ENCODE data around the gene ARHGAP6. TPM values are rescaled to one million over a fixed set of nuclear protein-coding genes. Genes with fewer than 3 reads are reported as not detected.

ARHGAP6 gene
- total RNA-seq, 4 donors from 2014 or later: 0.64 to 9.5 (median 2.3) TPM

DNA sequence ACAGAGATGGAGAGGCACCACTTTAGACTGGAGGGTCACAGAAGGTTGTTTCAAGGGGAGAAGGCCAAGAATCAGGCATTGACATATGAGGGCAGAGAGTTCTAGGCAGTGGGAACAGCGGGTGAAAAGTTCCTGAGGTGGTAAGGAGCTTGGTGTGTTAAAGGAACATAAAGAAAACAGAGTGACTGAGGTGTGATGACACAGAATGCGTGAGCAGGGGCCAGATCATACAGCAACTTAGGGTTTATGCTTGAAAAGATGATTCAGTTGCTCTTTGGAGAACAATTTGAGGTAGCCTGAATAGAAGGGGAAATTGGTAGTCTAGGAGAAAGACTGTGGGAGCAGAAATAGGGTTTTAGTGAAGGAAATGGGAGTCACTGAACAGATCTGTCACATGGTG lies 193.3 kb downstream of the ARHGAP6 start:
- WGBS, 2 donors: 47 to 79% methylated on average over 2 of the region's 2 CpGs
- H3K4me3 ChIP-seq: no peak overlapping the region
- H3K36me3 ChIP-seq: no peaks in the 10 kb centered on the region
- H3K4me1 ChIP-seq: peaks cover 0 to 11% (median 0%) of the 10 kb centered on the region in 3 donors
- intact Hi-C loops (cut with DNase I): no loop called here
- H3K9me3 ChIP-seq: no peaks in the 10 kb centered on the region
- peak overlapping the region in 1 of 4 donors; percentile 42 for H3K27ac ChIP-seq
- TF ChIP-seq POLR2A (IDR thresholded peaks at IDR 0.05): no peak
- TF ChIP-seq, protein P1, sequence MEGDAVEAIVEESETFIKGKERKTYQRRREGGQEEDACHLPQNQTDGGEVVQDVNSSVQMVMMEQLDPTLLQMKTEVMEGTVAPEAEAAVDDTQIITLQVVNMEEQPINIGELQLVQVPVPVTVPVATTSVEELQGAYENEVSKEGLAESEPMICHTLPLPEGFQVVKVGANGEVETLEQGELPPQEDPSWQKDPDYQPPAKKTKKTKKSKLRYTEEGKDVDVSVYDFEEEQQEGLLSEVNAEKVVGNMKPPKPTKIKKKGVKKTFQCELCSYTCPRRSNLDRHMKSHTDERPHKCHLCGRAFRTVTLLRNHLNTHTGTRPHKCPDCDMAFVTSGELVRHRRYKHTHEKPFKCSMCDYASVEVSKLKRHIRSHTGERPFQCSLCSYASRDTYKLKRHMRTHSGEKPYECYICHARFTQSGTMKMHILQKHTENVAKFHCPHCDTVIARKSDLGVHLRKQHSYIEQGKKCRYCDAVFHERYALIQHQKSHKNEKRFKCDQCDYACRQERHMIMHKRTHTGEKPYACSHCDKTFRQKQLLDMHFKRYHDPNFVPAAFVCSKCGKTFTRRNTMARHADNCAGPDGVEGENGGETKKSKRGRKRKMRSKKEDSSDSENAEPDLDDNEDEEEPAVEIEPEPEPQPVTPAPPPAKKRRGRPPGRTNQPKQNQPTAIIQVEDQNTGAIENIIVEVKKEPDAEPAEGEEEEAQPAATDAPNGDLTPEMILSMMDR (IDR thresholded peaks at IDR 0.05): no peak
- no peaks in the 10 kb centered on the region for H3K27me3 ChIP-seq
- DNase-seq: no peak

DNA sequence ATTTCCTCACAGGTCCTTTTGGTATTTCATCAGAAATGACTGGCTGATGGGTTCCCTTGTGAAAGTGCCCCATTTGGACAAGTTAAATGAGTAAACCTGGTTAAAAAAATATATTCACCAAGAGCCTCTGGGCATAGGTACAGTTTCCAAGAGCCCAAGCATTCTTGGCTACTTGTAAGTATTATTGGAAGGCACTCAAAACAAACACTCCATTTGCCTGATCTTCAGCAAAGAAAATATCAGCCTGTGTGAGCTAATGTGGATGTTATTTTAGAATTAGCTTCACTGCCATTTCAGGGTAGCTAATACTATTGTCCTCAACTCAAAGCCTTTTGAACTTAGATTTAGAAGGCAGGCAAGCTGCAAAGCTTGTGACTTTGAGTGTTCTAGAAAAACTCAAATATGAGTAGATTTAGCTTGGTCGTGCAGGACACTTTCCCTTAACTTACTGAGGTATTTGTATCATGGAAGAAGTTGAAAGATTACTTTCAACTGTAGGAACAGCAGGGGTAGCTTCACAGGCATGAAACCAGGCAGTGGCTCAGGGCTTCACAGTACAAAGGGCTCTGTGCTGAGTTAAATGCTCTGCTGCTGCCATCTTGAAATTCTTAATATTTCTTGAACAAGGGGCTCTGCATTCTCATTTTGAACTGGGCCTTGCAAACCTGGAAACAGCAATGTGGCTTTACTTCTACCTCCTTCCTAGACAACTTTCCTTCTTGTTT lies 195.3 kb downstream of the ARHGAP6 start:
- no peak for DNase-seq

DNA sequence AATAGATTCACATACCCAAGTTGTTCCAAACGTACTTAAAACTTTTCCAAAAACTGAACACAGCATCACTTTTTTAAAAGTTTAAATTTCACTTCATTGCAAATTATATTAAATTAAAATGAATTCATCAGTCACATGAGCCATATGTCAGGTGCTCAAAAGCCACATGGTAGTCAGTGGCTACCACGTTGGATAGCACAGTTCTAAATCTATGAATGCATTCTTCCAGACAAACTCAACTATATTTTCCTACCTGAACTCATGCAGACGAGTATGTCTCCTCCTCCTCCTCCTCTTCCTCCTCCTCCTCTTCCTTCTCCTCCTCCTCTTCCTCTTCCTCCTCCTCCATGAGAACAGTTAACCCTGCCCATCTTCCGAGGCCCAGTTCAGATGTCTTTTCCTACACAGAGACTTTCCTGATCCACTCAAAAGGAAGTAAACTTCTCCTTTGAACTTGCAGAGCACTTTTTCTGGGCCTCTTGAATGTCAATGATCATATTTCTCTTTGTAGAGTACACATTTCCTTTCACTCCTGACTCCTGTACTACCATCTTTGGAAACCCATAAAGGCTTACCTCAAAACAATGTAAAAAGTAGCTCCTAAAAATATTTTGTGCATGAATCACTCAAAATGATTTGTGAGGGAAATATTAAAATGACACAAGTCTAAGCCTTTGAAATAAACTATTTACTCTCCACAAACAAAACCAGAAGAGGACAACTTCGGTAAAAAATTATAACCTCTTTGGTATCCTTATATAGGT lies 199.9 kb downstream of the ARHGAP6 start:
- no peak for DNase-seq
- WGBS, 2 donors: 47 to 58% methylated on average over 5 of the region's 5 CpGs
- H3K4me1 ChIP-seq: peaks cover 0 to 10% (median 0%) of the 10 kb centered on the region in 3 donors
- no peaks in the 10 kb centered on the region for H3K27me3 ChIP-seq
- no peak overlapping the region for H3K4me3 ChIP-seq
- H3K9me3 ChIP-seq: no peaks in the 10 kb centered on the region
- H3K27ac ChIP-seq: no peak overlapping the region
- TF ChIP-seq, protein P1 (IDR thresholded peaks at IDR 0.05): no peak
- no peak for TF ChIP-seq POLR2A (IDR thresholded peaks at IDR 0.05)
- intact Hi-C loops (cut with DNase I): no loop called here
- no peaks in the 10 kb centered on the region for H3K36me3 ChIP-seq

More for the DNA sequence above, 195.3 kb downstream of the ARHGAP6 start:
- no peak for TF ChIP-seq POLR2A (IDR thresholded peaks at IDR 0.05)
- TF ChIP-seq, protein P1 (IDR thresholded peaks at IDR 0.05): no peak
- Histone ChIP-seq H3K27me3 (no peaks in the 10 kb centered on the region), H3K4me3 (no peak overlapping the region), H3K27ac (peak overlapping the region in 1 of 4 donors; percentile 46), H3K36me3 (no peaks in the 10 kb centered on the region), H3K4me1 (peaks cover 0 to 11% (median 0%) of the 10 kb centered on the region in 3 donors), H3K9me3 (no peaks in the 10 kb centered on the region)
- intact Hi-C loops (cut with DNase I): no loop called here
- WGBS, 2 donors: 10% methylated on average over 1 of the region's 1 CpG; no CpG with 5 or more reads in 1 of the 2 donors

DNA sequence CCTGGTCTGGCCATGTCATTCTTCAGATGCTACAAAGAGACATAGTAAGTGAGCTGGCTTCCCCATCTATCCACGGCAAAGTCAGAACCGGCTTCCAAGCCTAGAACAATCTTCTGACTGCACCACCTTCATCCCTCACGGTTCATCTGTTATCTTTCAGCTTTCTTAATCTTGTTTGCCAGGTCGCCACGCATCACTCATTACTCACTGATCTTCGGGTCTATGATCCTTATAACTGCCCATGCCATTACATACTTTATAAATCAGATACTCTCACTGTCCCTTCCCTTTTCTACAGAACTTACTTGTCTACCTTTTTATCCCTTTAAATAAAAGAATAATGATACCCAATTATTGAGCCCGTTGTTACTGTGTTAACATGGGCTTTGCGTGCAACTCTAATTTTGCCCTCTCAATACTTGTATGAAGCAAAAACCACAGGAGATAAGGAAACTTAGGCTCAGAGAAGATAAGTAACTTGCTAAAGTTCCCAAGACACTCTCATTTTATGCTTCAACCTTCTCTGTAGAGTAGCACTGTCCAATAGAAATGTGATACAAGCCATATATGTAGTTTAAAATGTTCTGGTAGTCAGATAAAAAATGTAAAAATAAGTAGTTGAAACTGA lies 200.8 kb downstream of the ARHGAP6 start:
- no peaks in the 10 kb centered on the region for H3K9me3 ChIP-seq
- H3K27me3 ChIP-seq: no peaks in the 10 kb centered on the region
- no peak for DNase-seq
- intact Hi-C loops (cut with DNase I): no loop called here
- peaks cover 0 to 1% (median 0%) of the 10 kb centered on the region in 3 donors for H3K4me1 ChIP-seq
- TF ChIP-seq, protein P1 (IDR thresholded peaks at IDR 0.05): no peak
- no peak for TF ChIP-seq POLR2A (IDR thresholded peaks at IDR 0.05)
- WGBS, 2 donors: 73 to 80% methylated on average over 8 of the region's 8 CpGs
- H3K36me3 ChIP-seq: no peaks in the 10 kb centered on the region
- no peak overlapping the region for H3K4me3 ChIP-seq
- no peak overlapping the region for H3K27ac ChIP-seq

DNA sequence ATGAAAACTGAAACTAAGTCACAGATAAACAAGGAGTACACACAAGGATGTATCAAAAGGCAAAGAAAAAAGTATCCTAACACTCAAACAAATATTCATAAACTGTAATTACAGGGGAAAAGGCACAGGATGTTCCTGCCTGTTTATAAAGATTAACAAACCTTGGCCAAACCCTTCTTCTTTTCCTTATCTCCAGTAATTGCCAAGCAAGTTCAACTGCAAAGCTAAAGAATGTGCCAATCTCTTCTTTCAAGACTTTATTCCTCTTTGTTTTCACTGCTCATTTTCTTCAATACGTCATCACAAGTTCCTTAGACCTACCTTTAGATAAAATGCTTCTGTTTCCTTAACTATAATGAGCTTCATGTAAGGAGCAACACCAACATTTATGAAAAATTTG lies 201.3 kb downstream of the ARHGAP6 start:
- intact Hi-C loops (cut with DNase I): no loop called here
- no peak for DNase-seq
- Histone ChIP-seq H3K4me3 (no peak overlapping the region), H3K27ac (peak overlapping the region in 1 of 4 donors; percentile 9), H3K4me1 (no peaks in the 10 kb centered on the region), H3K36me3 (no peaks in the 10 kb centered on the region), H3K27me3 (no peaks in the 10 kb centered on the region), H3K9me3 (no peaks in the 10 kb centered on the region)
- TF ChIP-seq, protein P1 (IDR thresholded peaks at IDR 0.05): no peak
- no peak for TF ChIP-seq POLR2A (IDR thresholded peaks at IDR 0.05)
- WGBS, 2 donors: 46 to 50% methylated on average over 1 of the region's 1 CpG
